NOMO-1 treated with dmso at 0.1 percent for 144 hours (cell line): ENCODE measurements around the gene SPTB.

Experiments used
- DNase-seq: peaks from one replicate; lab custom pipeline; 2025; ENCODE audit not compliant: unreplicated experiment; lab: John Stamatoyannopoulos, UW

The SPTB gene

DNA sequence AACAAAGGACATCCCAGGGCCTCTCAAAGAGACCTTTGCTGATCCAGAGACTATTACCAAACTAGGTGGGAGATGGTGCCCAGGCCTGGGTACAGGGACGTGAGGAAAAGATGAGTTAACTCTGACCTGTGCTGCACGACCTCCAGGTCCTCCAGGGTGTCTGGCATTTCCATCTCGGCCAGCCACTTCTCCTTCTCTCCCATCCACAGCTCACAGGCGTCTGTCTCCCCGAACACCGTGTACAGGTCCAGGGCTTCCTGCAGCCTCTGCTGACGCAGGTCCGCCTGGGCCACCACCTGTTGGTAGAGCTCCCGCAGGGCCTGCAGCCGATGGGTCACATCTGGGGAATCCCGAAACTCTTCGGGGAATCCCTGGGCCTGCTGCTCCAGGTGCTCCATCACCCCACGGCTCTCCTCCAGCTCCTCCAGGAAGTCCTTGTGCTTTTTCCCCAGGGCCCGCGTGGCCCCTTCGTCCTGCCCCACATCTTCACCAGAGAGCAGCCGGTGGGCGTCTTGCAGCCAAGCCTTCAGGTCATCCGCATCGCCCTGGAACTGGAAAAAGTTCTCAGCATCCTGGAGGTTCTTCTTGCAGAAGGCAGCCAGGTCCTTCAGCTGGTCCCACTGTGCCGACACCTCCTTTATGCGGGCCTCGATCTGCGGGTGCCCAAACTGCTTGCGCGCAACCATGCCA is 86.7 kb downstream of the SPTB start:
- no peak for DNase-seq

GRCh38 chr14:64792231-64792630 is 87.5 kb downstream of the SPTB start:
- no peak for DNase-seq

DNA sequence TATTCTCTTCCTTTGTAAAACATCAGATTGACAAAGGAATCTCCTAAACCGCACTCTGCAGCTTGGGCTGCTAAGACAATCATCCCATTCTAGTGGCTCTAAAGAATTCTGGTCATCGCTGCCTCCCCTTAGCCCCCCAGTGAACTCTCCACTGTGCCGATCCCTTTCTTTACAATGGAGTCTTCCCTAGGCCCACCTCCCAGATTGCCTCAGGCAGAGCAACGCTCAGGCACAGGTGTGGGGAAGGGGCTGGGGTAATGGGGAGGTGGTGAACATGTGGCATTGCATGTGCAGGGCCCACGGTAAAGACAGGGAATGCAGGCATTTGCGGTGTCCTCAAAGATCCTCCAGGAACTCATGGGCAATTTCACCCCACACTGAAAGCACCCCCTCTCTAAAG is 89.2 kb downstream of the SPTB start:
- no peak for DNase-seq

GRCh38 chr14:64789696-64790095 is 90.0 kb downstream of the SPTB start:
- no peak for DNase-seq

DNA sequence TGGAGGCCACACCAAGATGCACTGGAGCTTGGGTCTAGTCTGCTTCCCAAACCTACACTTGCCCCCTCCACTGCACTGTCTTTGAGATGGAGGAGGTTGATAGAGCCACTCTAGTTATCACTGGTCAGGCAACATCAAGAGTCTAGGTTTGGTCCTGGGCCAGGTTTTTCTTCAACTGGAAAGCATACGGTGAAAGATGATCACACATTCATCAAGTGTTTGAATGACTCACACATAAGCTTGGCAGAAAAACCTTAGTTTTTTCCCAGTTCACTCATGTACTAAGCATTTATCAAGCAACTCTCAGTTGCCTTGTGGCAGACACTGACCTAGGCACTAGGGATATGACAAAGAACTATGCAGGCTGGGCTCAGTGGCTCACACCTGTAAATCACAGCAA is 91.0 kb downstream of the SPTB start:
- no peak for DNase-seq

GRCh38 chr14:64787619-64788018 is 92.1 kb downstream of the SPTB start:
- no peak for DNase-seq

DNA sequence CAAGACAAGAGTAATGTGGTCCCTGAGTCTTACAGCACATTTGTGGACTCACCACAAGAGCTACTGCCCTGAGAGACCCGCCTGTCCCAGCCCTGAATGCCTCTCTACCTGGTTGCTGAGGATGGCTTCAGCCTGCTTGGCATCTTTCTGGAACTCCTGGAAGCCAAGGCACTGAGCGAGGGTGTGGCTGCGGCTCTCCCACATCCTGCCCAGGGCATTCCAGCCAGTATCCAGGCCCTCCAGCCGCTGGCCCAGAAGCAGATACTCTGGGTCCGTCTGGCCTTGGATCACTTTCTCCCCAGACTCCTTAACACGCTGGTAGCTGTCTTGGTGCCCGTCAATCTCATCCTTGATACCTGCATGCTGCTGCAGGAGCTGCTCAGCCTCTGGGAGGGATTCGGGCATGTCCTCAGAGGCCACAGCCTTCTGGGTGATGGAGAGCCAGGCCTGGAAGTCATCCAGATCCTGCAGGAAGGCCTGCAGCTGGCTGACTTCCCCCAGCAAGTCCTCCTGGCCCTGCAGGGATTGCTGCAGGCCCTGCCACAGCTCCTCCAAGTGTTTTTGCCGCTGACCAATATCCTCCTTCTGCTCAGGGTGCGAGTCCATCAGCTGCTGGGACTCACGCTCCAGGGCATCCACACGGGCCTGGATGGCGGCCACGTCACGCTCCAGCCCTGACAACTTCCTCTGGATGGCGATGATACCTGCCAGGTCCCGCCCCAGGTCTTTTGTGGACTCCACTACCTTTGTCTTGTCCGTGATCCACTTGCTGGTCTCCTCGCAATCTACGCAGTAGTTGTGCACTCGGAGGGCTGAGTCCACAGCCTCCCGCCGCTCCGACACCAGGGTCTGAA is 93.2 kb downstream of the SPTB start:
- DNase-seq: no peak

DNA sequence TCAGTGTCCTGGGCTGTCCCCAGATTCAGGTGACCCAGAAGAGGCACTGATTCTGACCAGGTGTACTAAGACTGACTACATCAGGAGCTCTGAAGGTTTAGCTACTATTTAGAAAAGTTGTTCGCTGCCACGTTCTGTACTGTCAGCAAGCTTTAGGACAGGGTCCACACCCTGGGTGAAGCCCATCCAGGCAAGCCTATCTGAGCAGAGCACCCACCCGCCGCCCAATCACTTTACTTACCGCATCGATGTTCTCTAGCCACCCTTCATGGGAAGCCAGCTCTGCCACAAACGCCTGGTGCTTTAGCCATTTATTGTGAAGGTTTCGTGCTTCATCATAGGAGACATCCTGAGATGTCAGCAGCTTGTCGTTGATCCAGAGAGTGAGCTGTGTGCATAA is 95.7 kb downstream of the SPTB start:
- no peak for DNase-seq

GRCh38 chr14:64782196-64782595 is 97.5 kb downstream of the SPTB start:
- DNase-seq: no peak

GRCh38 chr14:64779472-64779871 is 100.2 kb downstream of the SPTB start:
- DNase-seq: no peak

- no peak for DNase-seq
Observed at GRCh38 chr14:64778104-64778754, 101.5 kb downstream of the SPTB start.

- no peak for DNase-seq
Observed at GRCh38 chr14:64777461-64777860, 102.2 kb downstream of the SPTB start.

DNA sequence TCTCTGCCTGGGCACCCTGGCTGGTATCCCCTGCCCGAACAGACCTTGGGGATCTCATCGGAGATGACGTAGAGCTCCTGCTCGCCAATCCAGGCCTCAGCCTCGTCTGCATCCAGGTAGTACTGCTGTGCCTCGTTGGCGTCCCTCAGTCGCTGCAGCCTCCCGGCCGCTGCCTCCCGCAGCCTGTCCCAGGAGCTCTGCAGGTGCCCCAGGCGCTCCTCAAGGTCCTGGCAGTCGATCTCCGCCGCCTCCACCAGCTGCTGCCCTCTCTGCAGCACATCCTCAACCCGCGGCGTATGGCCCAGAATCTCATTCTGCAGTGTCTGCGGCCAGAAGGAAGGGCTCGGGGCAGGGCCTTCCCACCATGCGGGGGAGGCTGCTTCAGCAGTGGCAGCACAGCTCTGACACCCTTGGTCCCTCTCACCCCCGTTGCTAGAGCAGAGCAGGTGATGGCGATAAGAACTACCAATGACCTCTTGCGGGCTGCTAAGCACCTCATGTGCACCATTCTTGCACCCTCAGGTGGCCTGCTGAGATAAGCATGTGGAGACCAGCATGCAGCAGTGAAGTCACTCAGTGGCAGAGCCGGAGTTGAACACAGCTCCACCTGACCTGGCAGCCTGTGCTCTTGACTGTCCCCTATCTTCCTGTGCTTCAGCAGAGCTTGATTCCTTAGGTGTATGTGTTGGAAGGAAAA is 104.5 kb downstream of the SPTB start:
- no peak for DNase-seq

GRCh38 chr14:64774272-64774671 is 105.4 kb downstream of the SPTB start:
- no peak for DNase-seq

DNA sequence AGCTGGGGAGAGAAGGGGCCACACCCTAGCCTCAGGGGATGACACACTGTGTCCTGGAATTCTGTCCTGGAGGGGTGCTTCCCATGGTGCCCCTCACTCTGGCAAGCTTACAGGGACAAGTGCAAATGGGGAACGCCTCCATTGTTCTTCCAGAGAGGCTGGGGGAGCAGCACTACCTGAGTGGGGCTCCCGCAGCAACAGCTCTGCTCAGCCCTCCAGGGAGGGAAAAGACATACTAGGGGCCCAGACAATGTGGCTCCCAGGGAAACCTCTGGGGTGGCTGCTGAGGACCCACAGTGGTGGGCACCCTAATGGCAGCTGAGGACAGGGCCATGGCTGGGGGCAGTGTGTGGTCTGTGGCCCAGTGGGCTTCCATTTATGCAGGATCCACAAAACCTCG is 106.1 kb downstream of the SPTB start:
- no peak for DNase-seq

GRCh38 chr14:64773046-64773445 is 106.7 kb downstream of the SPTB start:
- no peak for DNase-seq

DNA sequence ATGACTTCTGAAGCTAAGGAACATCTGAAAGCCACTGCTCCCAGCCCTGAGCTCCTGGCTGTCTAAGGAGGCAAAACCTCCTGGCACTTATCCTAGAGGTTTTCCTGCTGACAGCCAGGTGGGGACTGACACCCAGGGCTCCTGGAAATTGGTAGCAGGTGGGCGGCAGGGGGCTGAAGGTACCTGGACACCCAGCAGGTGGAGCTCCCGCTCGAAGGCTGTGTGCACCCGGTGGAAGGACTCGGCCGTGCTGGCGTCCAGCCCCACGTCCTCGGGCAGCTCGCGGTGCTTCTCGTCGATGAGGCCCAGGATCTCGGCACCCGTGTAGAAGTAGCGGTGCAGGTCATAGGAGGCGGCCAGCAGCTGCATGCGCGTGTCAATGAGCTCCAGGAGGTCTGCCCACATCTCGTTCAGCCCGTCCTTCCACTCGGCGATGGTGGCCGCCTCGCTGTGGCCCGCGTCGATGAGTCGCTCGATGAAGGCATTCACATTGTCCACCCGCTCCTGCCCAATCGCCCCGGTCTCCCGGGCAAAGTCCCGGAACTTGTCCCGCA is 107.2 kb downstream of the SPTB start:
- DNase-seq: no peak

DNA sequence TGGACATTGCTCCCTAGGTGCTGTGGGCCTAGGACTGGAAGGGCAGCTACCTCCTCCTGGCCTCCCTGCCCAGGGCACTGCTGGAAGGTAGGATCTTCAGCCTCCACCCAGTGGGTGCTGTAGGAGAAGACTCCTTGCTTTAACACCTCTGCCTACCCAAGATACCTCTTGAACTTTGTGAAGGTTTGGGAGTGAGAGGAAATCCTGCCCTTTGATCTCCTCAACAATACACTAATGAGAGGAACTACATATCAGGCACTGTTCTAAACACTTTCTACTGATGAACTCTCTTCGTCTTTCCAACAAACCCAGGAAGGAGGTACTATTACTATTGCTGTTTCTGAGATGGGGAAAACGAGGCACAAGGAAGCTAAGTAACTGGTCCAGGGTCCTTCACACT is 108.5 kb downstream of the SPTB start:
- no peak for DNase-seq

DNA sequence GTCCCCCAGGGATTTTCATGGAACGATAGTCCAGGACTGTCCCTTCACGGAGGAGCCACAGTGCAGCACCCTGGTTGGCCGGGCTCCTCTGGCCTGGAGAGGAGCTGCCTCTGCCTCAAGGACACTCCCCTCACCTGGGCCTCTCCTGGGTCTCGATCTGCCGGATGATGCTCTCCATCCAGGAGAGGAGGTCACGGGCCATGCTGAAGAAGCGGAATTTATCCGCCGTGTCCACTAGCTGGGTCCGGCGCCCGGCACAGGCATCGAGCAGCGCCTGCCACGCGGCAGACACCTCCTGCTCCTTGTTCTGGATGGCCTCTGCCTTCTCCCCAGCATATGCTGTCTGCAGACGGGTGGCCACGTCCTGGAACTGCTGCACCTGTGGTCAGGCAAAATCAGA is 109.0 kb downstream of the SPTB start:
- DNase-seq: no peak

- no peak for DNase-seq
Observed at GRCh38 chr14:64769096-64770020, 110.3 kb downstream of the SPTB start.
